A549 treated with AZD2906 at 1 μM for 4 hours (cell line): ENCODE measurements around the gene UTP14C. TPM values are rescaled to one million over a fixed set of nuclear protein-coding genes. Genes with fewer than 3 reads are reported as not detected.

Experiments
- total RNA-seq: library from RNA; stranded (reverse); fragments of 200-300 nt; extraction: Qiagen RNA extraction; gene quantifications from 5 replicates; pipeline ENCODE4 v1.2.3, GENCODE V29; 2022

The UTP14C gene, protein sequence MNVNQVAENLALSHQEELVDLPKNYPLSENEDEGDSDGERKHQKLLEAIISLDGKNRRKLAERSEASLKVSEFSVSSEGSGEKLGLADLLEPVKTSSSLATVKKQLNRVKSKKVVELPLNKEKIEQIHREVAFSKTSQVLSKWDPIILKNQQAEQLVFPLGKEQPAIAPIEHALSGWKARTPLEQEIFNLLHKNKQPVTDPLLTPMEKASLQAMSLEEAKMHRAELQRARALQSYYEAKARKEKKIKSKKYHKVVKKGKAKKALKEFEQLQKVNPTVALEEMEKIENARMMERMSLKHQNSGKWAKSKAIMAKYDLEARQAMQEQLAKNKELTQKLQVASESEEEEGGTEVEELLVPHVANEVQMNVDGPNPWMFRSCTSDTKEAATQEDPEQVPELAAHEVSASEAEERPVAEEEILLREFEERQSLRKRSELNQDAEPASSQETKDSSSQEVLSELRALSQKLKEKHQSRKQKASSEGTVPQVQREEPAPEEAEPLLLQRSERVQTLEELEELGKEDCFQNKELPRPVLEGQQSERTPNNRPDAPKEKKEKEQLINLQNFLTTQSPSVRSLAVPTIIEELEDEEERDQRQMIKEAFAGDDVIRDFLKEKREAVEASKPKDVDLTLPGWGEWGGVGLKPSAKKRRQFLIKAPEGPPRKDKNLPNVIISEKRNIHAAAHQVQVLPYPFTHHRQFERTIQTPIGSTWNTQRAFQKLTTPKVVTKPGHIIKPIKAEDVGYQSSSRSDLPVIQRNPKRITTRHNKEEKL
- 5.6 to 7.6 TPM (median 5.9 TPM) in 5 replicates for total RNA-seq

DNA sequence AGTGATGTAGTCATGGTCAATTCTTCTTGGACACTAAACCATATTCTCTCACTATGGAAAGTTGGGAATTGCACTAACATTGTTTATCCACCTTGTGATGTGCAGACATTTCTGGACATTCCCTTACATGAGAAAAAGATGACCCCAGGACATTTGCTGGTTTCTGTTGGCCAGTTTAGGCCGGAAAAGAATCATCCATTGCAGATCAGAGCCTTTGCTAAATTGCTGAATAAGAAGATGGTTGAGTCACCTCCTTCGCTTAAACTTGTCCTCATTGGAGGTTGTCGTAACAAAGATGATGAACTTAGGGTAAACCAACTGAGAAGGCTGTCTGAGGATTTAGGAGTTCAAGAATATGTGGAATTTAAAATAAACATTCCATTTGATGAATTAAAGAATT, at the start of gene UTP14C:
TSS of gene UTP14C (plus strand) at position 211 of the 400 bp plus-strand sequence. CDS start 4,114 bp downstream, outside the sequence.

DNA sequence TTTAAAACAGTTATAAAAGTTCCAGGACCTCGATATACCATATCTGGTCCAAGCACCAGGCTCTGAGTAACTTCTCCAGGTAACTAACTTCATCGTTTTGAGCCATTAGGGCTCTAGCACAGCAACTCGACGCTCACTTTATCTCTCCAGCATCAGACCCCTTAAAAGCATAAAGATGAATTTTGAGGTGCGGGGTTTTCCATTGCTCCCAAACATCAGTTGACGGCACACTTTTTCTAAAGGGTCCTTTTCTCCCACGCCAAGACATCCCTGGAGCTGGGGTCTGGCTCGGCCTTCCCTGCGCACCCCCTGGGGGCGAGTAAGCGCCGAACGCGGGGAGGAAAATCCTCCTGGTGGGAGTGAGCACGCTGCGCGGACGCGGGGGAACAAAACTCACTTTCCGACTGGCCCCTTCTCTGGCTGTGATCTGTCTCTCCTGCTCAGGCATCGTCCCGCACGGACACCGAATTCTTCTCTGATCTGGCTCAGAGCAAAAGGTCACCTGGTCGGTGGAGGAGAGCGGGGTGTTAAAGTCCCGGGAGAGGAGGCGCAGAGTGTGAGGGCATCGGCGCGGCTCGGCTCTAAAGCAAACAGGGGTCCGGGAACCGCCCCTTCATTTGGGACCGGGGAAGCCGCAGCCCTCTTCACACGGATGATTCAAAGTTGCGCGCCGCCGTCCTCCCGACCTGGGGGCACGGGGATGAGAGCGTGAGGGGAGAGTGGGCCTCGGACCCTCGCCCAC, 13.4 kb upstream of the UTP14C start, which contains the start of gene ATP7B:
TSS of gene ATP7B (minus strand) at position 561 of the 742 bp plus-strand sequence. CDS start at position 448, 113 bp downstream.

DNA sequence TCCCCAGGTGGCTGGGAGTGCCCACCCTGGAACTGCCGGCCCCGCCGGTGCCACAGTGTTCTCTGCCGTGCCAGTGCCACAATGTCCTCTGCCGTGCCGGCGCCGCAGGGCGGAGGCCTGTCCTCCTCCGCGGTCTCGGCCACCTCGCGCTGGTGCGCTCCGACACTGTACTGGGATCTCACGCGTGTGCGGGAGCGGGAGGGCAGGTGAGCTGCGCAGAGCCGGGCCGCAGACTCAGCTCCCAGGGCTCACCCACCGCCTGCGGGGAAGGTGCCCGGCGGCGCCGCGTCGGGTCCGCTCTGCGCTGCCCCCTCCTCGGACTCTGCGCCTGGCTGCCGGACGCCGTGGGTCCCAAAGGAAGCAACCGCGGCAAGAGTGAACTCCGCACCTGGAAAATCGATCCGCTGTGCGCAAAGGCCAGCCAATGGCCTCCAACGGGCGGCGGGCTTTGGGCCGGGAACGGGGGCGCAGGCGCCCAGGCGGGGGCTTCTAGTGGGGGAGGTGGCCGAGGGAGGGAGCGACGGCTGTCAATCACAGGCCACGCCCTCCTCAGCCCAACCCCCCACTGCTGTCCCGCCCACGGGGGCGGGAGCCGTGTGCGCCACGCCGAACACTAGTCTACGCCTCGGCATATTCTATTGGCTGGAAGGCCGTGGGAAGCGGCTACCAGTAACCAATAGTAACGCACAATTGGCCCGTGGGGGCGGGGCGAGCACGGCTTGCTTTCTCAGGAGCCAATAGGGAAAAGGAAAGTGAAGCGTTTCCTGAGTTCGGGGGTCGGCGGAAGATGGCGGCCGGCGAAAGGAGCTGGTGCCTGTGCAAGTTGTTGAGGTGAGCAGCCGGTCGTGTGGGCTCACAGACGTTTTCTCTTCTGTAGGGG, 12.6 kb upstream of the UTP14C start, which contains the start of gene ALG11:
TSS of gene ALG11 (plus strand) at position 767 of the 880 bp plus-strand sequence. CDS start at position 788, 21 bp downstream.

Other genes with a start within 250 kb of the UTP14C start
- gene DHRS12, start 220.5 kb upstream of the UTP14C start, total RNA-seq, result 4.1 to 5.6 TPM (median 4.7 TPM) in 5 replicates
- not detected in 5 replicates for gene TMEM272, start 179.5 kb upstream of the UTP14C start, total RNA-seq
- not detected in 5 replicates for gene CCDC70, start 162.7 kb upstream of the UTP14C start, total RNA-seq
- gene ATP7B, start 13.2 kb upstream of the UTP14C start, total RNA-seq, result 2.1 to 3.4 TPM (median 2.6 TPM) in 5 replicates
- 5.4 to 12.0 TPM (median 7.3 TPM) in 5 replicates for gene ALG11, start 12.3 kb upstream of the UTP14C start, total RNA-seq
- gene NEK5, start 104.4 kb downstream of the UTP14C start, total RNA-seq, result 0.07 to 0.13 TPM (median 0.07 TPM) in 4 of 5 replicates, not detected in the other
- gene NEK3, start 134.9 kb downstream of the UTP14C start, total RNA-seq, result 5.9 to 9.5 TPM (median 7.0 TPM) in 5 replicates